IMR-90 (cell line): ENCODE data around the gene PPIP5K2. TPM values are rescaled to one million over a fixed set of nuclear protein-coding genes. Genes with fewer than 3 reads are reported as not detected.

Source experiments
- ATAC-seq: fragments of 200-7000 bp; cut with Tn5 transposase; 2 replicates; pipeline ENCODE4 v1.9.1; 2020; ENCODE audit warnings: low read depth, mild to moderate bottlenecking, moderate library complexity
- BruUV-seq: library from RNA; stranded (reverse); fragments of 400-500 nt; replicated peaks from 2 replicates; lab custom pipeline; 2021; lab: Mats Ljungman, UMichigan
- CTCF ChIA-PET: fragments of 300-600 bp; formaldehyde crosslinking; extraction: SDS; loops from one replicate; lab custom pipeline; 2021; ENCODE audit warnings: antibody characterized with exemption; lab: Yijun Ruan, JAX
- POLR2A ChIA-PET: fragments of 300-600 bp; sonication (Branson Sonifier 250); formaldehyde crosslinking; loops from one replicate; lab custom pipeline; 2022; ENCODE audit warnings: antibody characterized with exemption; ENCODE audit not compliant: unreplicated experiment; lab: Charles Lee
- DNase-seq: peaks from one replicate; pipeline ENCODE4 v3.0.0; 2013
- H2AFZ ChIP-seq: replicated peaks from 2 replicates; pipeline ENCODE3; 2013; ENCODE audit warnings: low read length, mild to moderate bottlenecking; ENCODE audit not compliant: poor library complexity
- H2AK5ac ChIP-seq: 2 replicates; pipeline ENCODE4 v1.6.1; 2013; ENCODE audit warnings: low read depth, low read length, inconsistent platforms
- H2AK9ac ChIP-seq: replicated peaks from 2 replicates; pipeline ENCODE3; 2013; ENCODE audit warnings: mild to moderate bottlenecking, low read depth, low read length, moderate library complexity; ENCODE audit not compliant: poor library complexity
- H2BK120ac ChIP-seq: 2 replicates; pipeline ENCODE4 v1.6.1; 2013; ENCODE audit warnings: low read depth, low read length, inconsistent platforms
- H2BK15ac ChIP-seq: 3 replicates; pipeline ENCODE4 v1.6.1; 2013; ENCODE audit warnings: low read depth, low read length, inconsistent platforms
- H2BK20ac ChIP-seq: 2 replicates; pipeline ENCODE4 v1.6.1; 2013; ENCODE audit warnings: low read depth, mild to moderate bottlenecking, inconsistent platforms, low read length, moderate library complexity
- H2BK5ac ChIP-seq: 2 replicates; pipeline ENCODE4 v1.6.1; 2013; ENCODE audit warnings: mild to moderate bottlenecking, low read depth, low read length, inconsistent platforms; ENCODE audit not compliant: poor library complexity, severe bottlenecking
- H3K14ac ChIP-seq: replicated peaks from 2 replicates; pipeline ENCODE4 v1.6.1; 2013; ENCODE audit warnings: low read depth, low read length, inconsistent platforms
- H3K18ac ChIP-seq: 2 replicates; pipeline ENCODE4 v1.6.1; 2013; ENCODE audit warnings: low read depth, low read length, control low read depth
- H3K23ac ChIP-seq: 2 replicates; pipeline ENCODE4 v1.6.1; 2013; ENCODE audit warnings: low read depth, low read length, inconsistent platforms
- H3K27ac ChIP-seq: 2 replicates; pipeline ENCODE4 v1.5.1; 2013; ENCODE audit warnings: mild to moderate bottlenecking, control low read depth, low read length; ENCODE audit not compliant: insufficient read depth
- H3K27me3 ChIP-seq: 2 replicates; pipeline ENCODE4 v1.6.1; 2013; ENCODE audit warnings: low read length; ENCODE audit not compliant: control insufficient read depth, insufficient read depth
- H3K36me3 ChIP-seq: 2 replicates; pipeline ENCODE4 v1.6.1; 2013; ENCODE audit warnings: low read length, mixed read lengths; ENCODE audit not compliant: control insufficient read depth, insufficient read depth
- H3K4ac ChIP-seq: 2 replicates; pipeline ENCODE4 v1.6.1; 2013; ENCODE audit warnings: low read depth, low read length, inconsistent platforms
- H3K4me1 ChIP-seq: 2 replicates; pipeline ENCODE4 v1.6.1; 2013; ENCODE audit warnings: low read length, mixed read lengths; ENCODE audit not compliant: control insufficient read depth, insufficient read depth
- H3K4me2 ChIP-seq: 2 replicates; pipeline ENCODE4 v1.6.1; 2013; ENCODE audit warnings: low read depth, mild to moderate bottlenecking, control low read depth, low read length, moderate library complexity
- H3K4me3 ChIP-seq: 2 replicates; pipeline ENCODE4 v1.5.1; 2013; ENCODE audit warnings: low read depth, mild to moderate bottlenecking, control low read depth, low read length, moderate library complexity; ENCODE audit not compliant: insufficient read depth
- H3K56ac ChIP-seq: 2 replicates; pipeline ENCODE4 v1.6.1; 2013; ENCODE audit warnings: low read length, inconsistent platforms; ENCODE audit not compliant: insufficient read depth; ENCODE audit errors: extremely low read depth
- H3K79me1 ChIP-seq, 2 experiments: 2 replicates each; pipeline ENCODE4 v1.6.1; 2013; ENCODE audit warnings: low read length in 2 of 2, inconsistent platforms in 1 of 2, low read depth in 1 of 2
- H3K9ac ChIP-seq: 2 replicates; pipeline ENCODE4 v1.6.1; 2013; ENCODE audit warnings: low read depth, low read length, control low read depth
- H3K9me1 ChIP-seq: 2 replicates; pipeline ENCODE4 v1.6.1; 2013; ENCODE audit warnings: low read length, inconsistent platforms; ENCODE audit not compliant: insufficient read depth
- H3K9me3 ChIP-seq: 2 replicates; pipeline ENCODE4 v1.6.1; 2013; ENCODE audit warnings: low read length; ENCODE audit not compliant: control insufficient read depth, insufficient read depth
- H4K20me1 ChIP-seq: 2 replicates; pipeline ENCODE4 v1.6.1; 2013; ENCODE audit warnings: low read length, inconsistent platforms; ENCODE audit not compliant: insufficient read depth
- H4K5ac ChIP-seq: 2 replicates; pipeline ENCODE4 v1.6.1; 2013; ENCODE audit warnings: mild to moderate bottlenecking, low read depth, low read length, control low read depth
- H4K8ac ChIP-seq, 2 experiments: 2 replicates each; pipeline ENCODE4 v1.6.1; 2013; ENCODE audit warnings: low read depth in 2 of 2, low read length in 2 of 2, control low read depth in 1 of 2, inconsistent platforms in 1 of 2
- H4K91ac ChIP-seq: 2 replicates; pipeline ENCODE4 v1.6.1; 2013; ENCODE audit warnings: low read depth, low read length, inconsistent platforms; ENCODE audit not compliant: insufficient read depth
- CEBPB ChIP-seq: IDR thresholded peaks from 2 replicates; pipeline ENCODE4 v1.6.1; 2012; ENCODE audit warnings: low read depth, low read length, improper control_type of control experiment
- MAFK ChIP-seq: IDR thresholded peaks from 2 replicates; pipeline ENCODE4 v1.6.1; 2012; ENCODE audit warnings: low read depth, low read length, improper control_type of control experiment
- MAZ ChIP-seq: IDR thresholded peaks from 2 replicates; pipeline ENCODE4 v1.6.1; 2012; ENCODE audit warnings: low read depth, mild to moderate bottlenecking, low read length, improper control_type of control experiment, moderate library complexity, borderline replicate concordance
- MXI1 ChIP-seq: IDR thresholded peaks from 2 replicates; pipeline ENCODE4 v1.6.1; 2012; ENCODE audit warnings: low read depth, mild to moderate bottlenecking, low read length, moderate library complexity, borderline replicate concordance
- POLR2A ChIP-seq: IDR thresholded peaks from 2 replicates; pipeline ENCODE4 v1.6.1; 2012; ENCODE audit warnings: mild to moderate bottlenecking, low read depth, low read length
- RAD21 ChIP-seq: IDR thresholded peaks from 2 replicates; pipeline ENCODE4 v1.6.1; 2012; ENCODE audit warnings: low read length, improper control_type of control experiment
- RCOR1 ChIP-seq: IDR thresholded peaks from 2 replicates; pipeline ENCODE4 v1.6.1; 2012; ENCODE audit warnings: mild to moderate bottlenecking, low read length, improper control_type of control experiment; ENCODE audit not compliant: insufficient replicate concordance
- SMC3 ChIP-seq: fragments of 150-350 bp; IDR thresholded peaks from 2 replicates; pipeline ENCODE4 v1.6.1; 2016; ENCODE audit warnings: low read depth, mild to moderate bottlenecking, antibody characterized with exemption, low read length, moderate library complexity
- WGBS, 2 experiments: methylation state at CpG; one replicate each; pipeline versions ENCODE4 v1.1.5 to v1.1.7; 2013; ENCODE audit warnings: missing lambda C conversion rate in 2 of 2; ENCODE audit not compliant: insufficient read length in 1 of 2; ENCODE audit errors: extremely low coverage in 2 of 2; 5-methylcytosine and 5-hydroxymethylcytosine counted together
- dilution Hi-C: fragments of 300-500 bp; cut with HindIII; formaldehyde crosslinking; loops from one replicate; pipeline ENCODE4 v1.14.3; 2018; ENCODE audit warnings: low sequenced_read_pairs; ENCODE audit not compliant: unreplicated experiment
- in situ Hi-C: fragments of 300-500 bp; cut with MboI; formaldehyde crosslinking; loops from 3 replicates; pipeline ENCODE4 v1.14.3; 2019; ENCODE audit warnings: low sequenced_read_pairs, inconsistent platforms, mixed read lengths
- intact Hi-C: fragments of 100-400 bp; cut with micrococcal nuclease; formaldehyde crosslinking; loops from 2 replicates; pipeline ENCODE4 v1.10.0; 2022
- polyA plus RNA-seq, 3 experiments: library from polyadenylated mRNA; depleted of rRNA; stranded (reverse); fragments of >200 nt; gene quantifications; 2 replicates each; pipeline ENCODE4 v1.2.3, GENCODE V29; 2012; ENCODE audit warnings: low replicate concordance in 1 of 3
- total RNA-seq: library from RNA; depleted of rRNA; stranded (reverse); fragments of >200 nt; gene quantifications from 2 replicates; pipeline ENCODE4 v1.2.3, GENCODE V29; 2012
- TF ChIP-seq, protein P1 (sequence below): fragments of 150-350 bp; IDR thresholded peaks from 2 replicates; pipeline ENCODE4 v1.6.1; 2016; ENCODE audit warnings: low read depth, mild to moderate bottlenecking, low read length, moderate library complexity, borderline replicate concordance
- TF ChIP-seq, protein P2 (sequence below): conservative IDR thresholded peaks from 2 replicates; pipeline ENCODE4 v1.5.1; 2012; ENCODE audit warnings: mild to moderate bottlenecking, low read depth, low read length, improper control_type of control experiment
- TF ChIP-seq, protein P3 (sequence below): fragments of 150-350 bp; IDR thresholded peaks from 2 replicates; pipeline ENCODE4 v1.6.1; 2017; ENCODE audit warnings: mild to moderate bottlenecking, antibody characterized with exemption, low read length, low read depth

PPIP5K2 gene
- total and polyA plus RNA-seq, 2 of the 4 experiments (the other 2 are of a cell fraction), result 32.4 to 67.6 TPM

DNA sequence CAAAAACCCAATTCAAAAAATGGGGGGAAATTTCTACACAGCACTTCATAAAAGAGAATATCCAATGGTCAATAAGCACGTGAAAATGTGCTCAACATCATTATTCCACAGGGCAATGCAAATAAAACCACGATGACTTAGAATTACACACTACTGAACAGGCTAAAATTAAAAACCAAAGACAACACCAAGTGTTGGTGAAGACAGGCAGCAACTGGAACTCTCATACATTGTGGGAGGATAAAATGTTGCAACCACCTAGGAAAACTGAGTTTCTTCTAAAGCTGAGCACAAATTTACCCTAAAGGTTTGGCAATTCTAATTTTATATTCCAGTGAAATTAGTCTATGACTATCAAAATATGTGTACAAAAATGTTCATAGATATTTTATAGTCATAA lies 9.7 kb upstream of the PPIP5K2 start:
- ChIA-PET CTCF (no interaction called here), POLR2A (no interaction called here)
- no peak overlapping the region for H3K4me2 ChIP-seq
- H3K4me1 ChIP-seq, result no peaks in the 10 kb centered on the region
- H4K91ac ChIP-seq, result no peak overlapping the region
- H3K27ac ChIP-seq, result no peak overlapping the region
- H3K36me3 ChIP-seq, result no peaks in the 10 kb centered on the region
- no peak overlapping the region for H3K56ac ChIP-seq
- H3K79me1 ChIP-seq, result peaks cover 13 to 16% of the 10 kb centered on the region in 2 experiments
- no peak overlapping the region for H2AK5ac ChIP-seq
- no CpG with 5 or more reads among the region's 2 CpGs for WGBS, 2 experiments
- H4K20me1 ChIP-seq, result no peaks in the 10 kb centered on the region
- no peak overlapping the region for H3K18ac ChIP-seq
- H2AK9ac ChIP-seq, result no peak overlapping the region
- H2BK15ac ChIP-seq, result no peak overlapping the region
- no peaks in the 10 kb centered on the region for H3K27me3 ChIP-seq
- TF ChIP-seq SMC3 (no peak), CEBPB (no peak), MAZ (no peak), MXI1 (no peak), POLR2A (no peak), RCOR1 (no peak), MAFK (no peak), RAD21 (no peak)
- TF ChIP-seq, protein P1, sequence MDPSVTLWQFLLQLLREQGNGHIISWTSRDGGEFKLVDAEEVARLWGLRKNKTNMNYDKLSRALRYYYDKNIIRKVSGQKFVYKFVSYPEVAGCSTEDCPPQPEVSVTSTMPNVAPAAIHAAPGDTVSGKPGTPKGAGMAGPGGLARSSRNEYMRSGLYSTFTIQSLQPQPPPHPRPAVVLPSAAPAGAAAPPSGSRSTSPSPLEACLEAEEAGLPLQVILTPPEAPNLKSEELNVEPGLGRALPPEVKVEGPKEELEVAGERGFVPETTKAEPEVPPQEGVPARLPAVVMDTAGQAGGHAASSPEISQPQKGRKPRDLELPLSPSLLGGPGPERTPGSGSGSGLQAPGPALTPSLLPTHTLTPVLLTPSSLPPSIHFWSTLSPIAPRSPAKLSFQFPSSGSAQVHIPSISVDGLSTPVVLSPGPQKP, result no peak
- TF ChIP-seq, protein P2, sequence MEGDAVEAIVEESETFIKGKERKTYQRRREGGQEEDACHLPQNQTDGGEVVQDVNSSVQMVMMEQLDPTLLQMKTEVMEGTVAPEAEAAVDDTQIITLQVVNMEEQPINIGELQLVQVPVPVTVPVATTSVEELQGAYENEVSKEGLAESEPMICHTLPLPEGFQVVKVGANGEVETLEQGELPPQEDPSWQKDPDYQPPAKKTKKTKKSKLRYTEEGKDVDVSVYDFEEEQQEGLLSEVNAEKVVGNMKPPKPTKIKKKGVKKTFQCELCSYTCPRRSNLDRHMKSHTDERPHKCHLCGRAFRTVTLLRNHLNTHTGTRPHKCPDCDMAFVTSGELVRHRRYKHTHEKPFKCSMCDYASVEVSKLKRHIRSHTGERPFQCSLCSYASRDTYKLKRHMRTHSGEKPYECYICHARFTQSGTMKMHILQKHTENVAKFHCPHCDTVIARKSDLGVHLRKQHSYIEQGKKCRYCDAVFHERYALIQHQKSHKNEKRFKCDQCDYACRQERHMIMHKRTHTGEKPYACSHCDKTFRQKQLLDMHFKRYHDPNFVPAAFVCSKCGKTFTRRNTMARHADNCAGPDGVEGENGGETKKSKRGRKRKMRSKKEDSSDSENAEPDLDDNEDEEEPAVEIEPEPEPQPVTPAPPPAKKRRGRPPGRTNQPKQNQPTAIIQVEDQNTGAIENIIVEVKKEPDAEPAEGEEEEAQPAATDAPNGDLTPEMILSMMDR, result no peak
- TF ChIP-seq, protein P3, sequence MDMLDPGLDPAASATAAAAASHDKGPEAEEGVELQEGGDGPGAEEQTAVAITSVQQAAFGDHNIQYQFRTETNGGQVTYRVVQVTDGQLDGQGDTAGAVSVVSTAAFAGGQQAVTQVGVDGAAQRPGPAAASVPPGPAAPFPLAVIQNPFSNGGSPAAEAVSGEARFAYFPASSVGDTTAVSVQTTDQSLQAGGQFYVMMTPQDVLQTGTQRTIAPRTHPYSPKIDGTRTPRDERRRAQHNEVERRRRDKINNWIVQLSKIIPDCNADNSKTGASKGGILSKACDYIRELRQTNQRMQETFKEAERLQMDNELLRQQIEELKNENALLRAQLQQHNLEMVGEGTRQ, result no peak
- no peak overlapping the region for H3K4me3 ChIP-seq
- no peak for ATAC-seq
- no peak overlapping the region for H2AFZ ChIP-seq
- no peak overlapping the region for H3K4ac ChIP-seq
- no peak overlapping the region for H2BK20ac ChIP-seq
- no peak overlapping the region for H2BK120ac ChIP-seq
- dilution Hi-C loops, result no loop called here
- in situ Hi-C loops, result no loop called here
- BruUV-seq, result no TSS peak
- H4K8ac ChIP-seq, result no peak overlapping the region
- no peak overlapping the region for H4K5ac ChIP-seq
- intact Hi-C loops, result no loop called here
- DNase-seq, result no peak
- H2BK5ac ChIP-seq, result no peak overlapping the region
- no peak overlapping the region for H3K14ac ChIP-seq
- no peak overlapping the region for H3K23ac ChIP-seq
- H3K9ac ChIP-seq, result no peak overlapping the region
- no peaks in the 10 kb centered on the region for H3K9me3 ChIP-seq
- H3K9me1 ChIP-seq, result no peaks in the 10 kb centered on the region
